Measurements from ENCODE around the gene PISD.
"Not testable (repeated sequence)": the region's sequence is repeated elsewhere in the genome, so short reads cannot be mapped to it uniquely, and the experiment has no call there.

Gene PISD

DNA sequence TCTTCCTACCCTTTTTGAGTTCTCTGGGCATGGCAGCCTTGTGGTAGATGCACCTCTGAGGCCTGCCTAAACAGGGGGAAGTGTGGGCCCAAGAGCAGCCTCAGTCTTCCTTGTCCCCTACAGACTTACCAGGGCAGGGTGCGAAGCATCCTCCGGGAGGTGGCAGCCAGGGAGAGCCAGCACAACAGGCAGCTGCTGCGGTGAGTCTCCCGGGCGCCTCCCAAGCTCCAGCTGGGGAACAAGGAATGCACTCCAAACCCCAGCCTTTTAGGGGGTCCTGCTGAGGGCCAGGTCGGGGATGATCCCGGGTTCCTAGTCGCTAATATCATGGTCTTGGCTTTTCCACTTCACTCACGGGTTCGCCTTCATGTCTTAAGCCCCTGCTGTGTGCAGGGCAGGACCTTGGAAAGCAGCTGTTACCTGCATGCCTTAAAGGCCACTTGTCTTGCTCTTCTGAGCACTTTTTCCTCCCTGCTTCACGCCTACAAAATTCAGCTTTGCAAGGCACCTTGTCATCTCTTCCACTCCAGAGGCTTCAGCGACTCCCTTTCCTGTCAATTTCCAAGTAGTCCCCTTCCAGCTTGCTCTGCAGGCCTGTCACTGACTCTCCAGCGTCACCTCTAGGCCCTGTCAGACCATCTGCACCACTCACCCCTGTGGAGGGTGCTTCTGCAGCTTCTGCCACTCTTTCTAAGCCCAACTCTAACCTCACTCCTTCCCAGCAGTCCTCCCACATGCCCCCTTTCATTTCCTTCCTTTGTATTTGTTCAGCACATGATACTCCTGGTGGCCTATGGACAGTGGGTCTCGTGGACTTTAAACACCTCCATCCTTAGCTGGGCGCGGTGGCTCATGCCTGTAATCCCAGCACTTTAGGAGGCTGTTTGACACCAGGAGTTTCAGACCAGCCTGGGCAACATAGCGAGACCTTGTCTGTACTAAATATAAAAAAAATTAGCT is 57.0 kb downstream of the PISD start:
- DNase-seq: no peak

DNA sequence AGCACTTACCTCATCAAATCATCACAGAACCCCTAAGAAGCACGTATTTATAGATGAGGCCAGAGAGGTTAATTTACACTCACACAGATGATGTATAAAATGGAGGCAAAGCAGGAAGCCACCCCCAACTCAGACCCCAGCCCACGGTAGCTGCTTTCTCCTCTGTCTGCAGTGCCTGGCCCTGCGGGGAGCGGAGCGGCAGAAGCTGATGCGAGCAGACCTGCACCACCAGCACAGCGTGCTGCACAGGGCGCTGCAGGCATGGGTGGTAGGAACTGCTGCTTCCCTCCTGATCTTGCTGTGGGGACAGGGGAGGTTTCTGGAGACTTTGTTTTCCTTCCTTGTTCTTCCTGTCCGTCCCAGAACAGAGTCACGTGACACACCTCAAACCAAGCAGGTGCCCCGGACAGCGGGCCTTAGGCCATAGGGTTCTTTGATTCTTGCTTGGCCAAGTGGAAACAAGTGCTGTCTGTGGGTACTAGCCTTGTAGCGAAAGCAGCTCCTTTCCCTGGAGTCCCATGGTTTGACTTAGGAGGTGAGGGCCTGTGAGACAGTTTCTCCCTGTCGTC is 57.8 kb downstream of the PISD start:
- DNase-seq: no peak

DNA sequence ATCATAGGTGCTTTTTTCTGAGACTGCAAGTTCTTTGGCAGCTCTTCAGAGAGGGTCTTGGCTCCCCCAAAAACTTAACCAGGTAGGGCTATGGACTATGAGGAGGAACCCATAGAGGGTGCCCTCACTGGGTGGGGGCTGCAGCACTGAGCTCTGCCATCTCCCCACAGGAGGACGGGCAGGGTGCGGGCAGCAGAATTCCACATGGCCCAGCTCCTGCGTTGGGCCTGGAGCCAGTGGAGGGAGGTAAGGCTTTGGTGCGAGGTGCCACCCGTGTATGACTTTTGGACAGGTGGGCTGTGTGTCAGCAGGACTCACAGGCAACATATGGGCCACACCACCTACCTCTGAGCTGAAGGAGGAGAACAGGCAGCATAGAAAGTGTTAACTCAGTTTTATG is 58.4 kb downstream of the PISD start:
- no peak for DNase-seq

DNA sequence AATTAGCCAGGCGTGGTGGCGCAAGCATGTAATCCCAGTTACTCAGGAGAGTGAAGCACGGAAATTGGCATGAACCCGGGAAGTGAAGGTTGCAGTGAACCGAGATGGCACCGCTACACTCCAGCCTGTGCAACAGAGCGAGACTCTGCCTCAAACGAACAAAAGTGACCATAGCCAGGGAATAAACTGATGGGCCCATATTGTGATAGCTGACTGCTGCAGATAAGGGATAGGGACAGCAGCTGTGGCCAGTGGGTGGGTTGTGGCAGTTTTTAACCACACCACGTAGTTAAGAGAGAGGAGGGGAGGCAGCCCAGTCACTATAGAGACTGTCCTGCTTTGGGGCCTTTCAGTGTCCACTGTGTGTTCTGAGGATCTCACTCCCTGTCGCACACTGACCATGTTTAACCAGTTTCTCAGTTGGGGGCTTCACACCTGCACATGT is 58.9 kb downstream of the PISD start:
- DNase-seq: no peak

DNA sequence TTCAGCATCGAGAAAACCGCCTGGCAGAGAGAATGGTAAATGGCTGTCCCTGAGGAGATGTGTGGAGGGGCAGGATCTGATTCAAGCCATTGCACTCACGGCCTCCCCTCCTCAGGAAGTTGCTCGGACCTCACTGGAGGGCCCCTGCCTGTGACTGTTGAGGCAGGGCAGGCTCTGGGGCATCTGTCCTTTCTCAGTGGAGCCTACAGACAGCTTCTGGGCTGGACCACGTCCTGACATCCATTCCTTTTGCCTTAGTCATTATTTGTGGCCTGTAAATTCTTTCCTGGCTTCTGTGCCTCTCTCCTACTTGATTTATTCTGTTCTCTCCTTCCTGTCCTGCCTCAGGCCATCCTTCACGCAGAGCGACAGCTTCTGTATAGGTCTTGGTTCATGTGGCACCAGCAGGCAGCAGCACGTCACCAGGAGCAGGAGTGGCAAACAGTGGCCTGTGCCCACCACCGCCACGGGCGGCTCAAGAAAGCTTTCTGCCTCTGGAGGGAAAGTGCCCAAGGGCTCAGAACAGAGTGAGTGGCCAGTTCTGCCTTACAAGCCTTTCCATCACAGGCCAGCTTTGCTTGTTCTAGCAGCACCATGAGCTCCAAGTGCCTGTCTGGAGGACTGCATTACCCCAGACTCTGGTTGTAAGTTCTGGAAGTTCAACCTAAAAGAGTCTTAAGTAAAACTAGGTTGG is 59.6 kb downstream of the PISD start:
- no peak for DNase-seq

DNA sequence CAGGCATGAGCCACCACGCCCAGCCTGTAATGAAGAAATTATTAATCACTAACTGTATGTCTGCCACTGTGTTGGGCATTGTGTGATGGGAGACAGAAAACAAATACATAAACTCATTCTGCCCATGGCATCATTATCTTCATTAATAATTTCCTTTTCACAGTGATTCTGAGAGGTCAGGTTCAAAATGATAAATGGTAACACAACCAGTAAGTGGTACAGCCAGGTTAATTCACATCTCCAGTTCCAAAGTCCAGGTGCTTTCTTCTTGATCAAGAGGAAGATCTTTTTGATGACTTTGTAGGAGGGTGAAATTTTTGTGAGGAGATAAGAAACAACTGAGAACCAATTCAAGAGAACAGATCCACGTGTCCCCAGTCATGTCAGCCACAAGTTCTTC is 66.7 kb downstream of the PISD start:
- DNase-seq: no peak

DNA sequence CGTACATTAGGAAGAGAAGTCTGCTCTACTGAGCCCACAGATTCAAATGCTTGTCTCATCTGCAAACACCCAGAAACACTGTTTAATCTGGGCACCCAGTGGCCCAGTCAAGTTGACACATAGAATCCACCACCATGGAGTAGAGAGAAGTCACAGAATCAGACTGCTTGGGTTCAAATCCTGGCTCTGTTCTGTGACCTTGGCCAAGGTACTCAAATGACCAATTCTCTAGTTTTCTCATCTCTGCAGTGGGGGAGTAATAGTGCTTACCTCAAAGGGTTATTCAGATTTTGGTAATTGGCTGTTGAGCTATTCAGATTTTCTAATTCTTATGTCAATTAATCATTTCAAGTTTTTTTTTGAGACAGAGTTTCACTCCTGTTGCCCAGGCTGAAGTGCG is 71.9 kb downstream of the PISD start:
- DNase-seq: not testable (repeated sequence)

DNA sequence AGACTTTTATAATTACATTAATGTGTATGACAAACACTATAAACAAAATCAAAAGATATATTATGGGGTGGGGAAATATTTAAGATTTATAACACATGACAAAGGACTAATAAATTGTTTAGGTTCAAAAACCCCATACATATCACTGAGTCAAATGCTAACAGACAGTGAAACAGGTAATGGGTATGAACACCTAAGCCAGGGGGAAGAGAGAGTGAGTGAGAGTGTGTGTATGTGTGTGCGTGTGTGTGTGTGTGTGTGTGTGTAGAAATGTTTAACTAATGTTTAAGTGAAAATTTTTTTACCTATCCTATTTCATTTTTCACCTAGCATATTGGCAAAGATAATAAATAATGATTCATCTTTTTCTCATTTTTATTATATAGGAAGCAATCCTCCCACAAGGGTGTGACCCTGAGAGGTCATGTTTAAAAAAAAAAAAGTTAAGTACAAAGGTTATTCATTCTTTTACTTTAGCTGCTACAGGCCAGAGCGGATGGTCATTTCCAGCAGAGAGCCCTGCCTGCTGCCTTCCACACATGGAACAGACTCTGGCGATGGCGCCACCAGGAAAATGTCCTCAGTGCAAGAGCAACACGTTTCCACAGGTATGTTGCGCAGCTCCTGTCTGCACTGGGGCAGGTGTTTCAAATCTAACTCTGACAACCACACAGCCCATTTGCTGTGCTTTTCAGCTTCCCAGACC is 72.9 kb downstream of the PISD start:
- no peak for DNase-seq

DNA sequence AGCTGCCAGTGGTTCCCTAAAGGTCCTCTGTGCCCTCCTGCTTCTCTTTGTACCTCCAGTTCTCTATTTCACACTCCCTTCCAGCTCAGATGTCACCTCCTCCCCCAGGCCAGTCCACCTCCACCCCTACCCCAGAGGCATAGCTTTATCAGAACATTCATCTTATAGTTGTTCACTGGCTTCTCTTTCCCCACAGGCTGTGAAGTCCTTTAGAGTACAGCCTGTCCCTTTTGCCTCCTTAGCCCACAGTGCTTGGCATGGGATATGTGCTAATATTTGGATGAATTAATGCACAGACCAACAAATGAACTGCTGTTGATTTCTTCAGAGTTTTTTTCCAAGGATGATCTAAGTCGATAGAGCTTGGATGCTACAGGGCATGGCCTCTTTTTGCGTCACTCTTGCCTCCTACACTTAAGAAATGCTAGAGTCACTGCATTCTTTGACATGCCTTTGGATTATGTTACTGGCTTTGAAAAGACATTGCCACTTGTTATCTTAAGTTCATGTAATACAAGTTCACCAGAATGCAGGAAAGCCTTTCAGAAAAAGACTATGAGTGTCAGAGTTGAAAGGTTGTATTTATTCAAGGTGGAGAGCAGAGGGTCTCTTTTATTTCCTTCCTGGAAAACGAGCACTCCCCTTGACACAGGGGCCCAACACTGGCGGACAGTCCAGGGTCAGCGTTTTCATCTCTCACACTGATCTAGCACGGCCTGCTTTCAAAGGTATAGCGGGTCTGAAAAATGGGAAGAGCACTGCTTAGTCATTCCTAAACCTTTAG is 75.7 kb downstream of the PISD start:
- no peak for DNase-seq

DNA sequence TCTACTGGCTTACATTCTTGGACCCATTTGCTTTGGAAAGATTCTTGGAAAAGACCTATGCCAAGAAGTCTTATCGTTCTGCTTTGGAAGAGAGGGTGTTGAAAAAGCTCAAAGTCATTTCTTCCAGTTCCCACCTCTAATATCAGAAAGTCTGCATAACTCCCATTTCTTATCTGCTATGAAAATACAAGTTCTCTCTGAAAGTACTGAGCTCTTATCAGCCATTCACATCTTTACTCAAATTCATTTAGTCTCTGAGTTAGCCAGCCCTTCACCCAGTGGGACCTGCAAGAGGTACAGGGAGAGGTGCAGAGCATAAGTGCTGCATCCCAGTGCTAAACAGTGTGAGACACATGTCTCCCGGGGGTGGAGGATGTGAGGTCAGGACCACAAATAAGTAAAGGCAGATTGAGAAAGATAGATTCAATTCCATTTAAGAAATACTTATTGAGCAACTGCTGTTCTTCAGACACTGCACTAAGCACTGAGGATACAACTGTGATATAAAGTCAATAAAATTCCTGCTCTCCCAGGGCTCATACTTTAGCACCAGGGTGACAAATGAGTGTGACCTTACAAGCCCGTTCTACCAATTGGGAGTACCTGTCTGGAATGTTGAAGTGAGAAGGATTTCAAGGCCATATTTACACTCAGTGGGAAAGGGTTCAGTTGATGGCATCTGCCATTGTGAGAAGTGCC is 76.7 kb downstream of the PISD start:
- no peak for DNase-seq

DNA sequence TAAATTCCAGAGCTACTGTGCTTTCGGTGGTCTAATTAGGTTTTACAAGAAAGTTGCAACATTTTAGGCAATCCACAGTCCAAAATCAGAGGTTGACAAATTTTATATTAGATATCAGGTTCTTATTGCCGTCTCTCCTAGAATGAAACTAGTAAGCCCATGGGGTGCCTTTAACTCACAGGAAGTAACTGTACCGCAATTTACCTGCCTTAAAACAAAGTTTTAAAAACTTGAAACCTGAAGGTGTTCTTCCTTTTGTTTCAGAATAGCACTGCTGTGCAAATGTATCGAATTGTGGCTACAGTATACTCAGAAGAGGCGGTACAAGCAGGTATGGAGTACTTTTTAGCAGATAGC is 77.2 kb downstream of the PISD start:
- no peak for DNase-seq

DNA sequence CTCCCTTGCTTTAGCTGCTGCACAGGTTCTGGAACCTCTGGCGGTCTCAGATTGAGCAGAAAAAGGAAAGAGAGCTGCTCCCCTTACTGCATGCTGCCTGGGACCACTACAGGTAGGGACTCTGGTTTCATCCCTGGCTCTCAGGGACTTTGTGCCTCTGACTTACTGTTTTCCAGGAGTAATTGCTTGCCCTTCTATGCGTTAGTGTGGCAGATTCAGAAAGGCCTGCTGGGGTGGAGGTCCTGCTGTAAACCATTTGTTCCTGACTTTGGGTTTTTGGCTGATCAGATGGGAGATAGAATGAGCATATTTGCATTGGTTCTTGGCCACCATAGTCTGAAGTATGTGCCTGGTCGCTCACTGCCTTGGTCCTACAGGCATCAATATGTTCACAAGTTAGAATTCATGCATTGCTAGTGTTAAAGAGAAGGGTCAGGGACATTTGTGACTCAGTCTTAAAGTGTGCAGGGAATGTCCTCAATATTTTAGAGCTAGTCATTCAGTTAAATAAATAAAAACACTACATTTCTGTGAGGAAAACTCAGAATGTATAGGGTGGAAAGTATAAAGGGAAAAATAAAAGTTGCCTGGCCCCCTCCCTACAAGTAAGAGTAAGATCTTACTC is 78.0 kb downstream of the PISD start:
- no peak for DNase-seq

DNA sequence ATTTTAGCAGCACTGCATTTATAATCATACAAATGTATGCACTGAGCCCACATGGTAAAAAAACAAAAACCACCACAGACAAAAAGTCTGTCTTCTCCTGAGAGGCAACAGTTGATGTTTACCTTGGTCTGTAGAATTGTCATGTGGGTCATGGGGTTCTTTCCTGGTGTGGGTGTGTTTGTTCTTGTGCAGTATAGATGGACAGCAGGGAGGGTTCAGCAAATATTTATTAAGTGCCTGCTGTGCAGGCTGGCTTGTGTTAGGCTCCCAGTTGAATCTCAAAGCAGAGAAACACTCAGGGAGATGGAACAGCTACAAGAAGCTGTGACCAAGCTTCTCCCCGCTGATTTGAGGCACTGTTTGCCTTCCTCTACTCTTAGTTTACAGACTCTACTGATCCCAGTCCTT is 82.2 kb downstream of the PISD start:
- peak; percentile 33 for DNase-seq

DNA sequence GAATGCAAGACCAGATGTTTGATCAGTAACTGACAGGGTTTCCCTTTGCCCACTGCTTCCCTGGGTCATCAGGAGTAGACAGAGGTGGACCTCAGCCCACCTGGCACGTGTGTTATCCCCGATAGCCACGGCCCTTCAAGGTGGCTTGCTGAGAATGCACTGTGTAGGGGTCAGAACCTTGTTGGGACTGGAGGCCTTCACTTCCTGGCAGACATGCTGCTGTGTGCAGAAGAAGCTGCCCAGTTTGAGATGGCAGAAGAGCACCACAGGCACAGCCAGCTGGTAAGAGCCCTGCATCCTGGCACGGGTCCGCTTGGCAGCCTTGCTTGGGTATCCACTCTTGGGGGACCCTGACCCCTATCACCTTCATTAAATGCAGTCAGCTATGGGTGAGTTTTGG is 83.8 kb downstream of the PISD start:
- DNase-seq: no peak

DNA sequence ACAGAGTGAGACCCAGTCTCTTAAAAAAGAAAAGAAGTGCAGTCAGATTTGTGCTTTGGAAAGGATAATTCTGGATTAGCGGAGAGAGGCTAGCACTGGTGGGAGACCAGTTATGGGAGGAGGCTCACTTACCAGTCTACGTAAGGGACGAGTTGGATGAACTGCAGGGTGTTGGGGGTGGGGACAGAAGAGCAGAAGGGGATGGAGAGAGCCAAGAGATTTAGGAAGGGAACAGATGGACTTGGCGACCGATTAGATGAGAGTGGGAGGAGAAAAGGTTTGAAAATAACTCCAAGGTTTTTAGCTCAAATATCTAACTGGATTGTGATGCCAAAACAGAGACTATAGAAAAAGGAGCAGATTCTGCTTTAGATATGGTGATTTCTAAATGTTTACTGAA is 84.3 kb downstream of the PISD start:
- DNase-seq: no peak

DNA sequence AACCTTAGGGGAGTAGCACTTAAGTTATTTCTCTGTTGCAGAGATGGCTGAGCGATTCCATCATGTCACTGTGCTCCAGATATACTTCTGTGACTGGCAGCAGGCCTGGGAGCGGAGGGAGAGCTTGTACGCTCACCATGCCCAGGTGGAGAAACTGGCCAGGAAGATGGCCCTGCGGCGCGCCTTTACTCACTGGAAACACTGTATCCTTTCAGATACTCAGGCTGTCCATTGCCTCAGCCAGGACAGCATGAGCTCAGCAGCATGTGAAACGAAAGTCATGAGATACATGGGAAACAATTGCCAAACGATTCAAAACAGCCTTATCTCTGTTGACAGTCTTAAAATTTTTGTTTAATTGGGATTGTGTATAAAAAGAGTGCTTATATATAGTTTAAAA is 86.8 kb downstream of the PISD start:
- DNase-seq: no peak

DNA sequence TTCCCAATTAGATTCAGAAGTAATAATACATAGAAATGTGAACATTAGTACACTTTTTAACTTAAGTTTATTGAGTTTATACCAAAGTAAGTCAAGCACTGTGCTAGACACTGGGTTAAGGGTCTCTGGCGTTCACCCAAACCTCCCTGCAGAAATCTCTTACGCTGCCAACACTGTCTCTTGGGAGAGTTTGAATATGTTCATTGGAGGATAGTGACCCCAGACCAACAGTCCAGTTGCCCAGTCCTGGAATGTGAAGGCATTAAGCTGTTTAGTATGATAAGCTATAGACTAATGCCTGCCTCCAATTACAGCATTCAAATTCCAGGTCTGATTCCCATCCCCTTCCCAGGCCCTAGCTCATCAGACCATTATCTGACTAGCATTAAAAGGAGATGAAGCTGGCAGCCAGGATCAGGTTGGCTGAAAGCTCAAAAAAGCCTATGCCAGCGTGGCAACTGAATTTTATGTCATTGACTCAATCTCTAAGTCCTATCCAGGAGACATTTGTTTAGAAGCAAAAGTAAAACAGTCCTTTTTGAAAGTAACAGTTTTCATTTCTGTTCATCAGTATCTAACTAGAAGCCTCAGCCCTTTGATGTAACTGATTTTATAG is 87.9 kb downstream of the PISD start:
- no peak for DNase-seq

DNA sequence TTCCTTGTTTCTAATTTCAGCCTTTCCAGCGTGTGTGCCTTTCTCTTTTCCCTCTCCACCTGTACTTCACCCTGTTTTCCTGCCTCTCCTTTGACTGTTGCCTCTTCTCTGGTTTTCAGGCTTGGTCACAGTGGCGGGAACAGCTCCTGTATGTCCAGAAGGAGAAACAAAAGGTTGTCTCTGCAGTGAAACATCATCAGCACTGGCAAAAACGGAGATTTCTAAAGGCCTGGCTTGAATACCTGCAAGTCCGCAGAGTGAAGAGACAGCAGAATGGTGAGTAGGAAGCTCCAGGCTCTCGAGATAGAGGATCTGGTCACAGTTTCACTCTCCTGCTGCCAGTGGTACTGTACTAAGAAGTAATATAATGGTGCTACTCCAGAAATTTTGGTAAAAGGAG is 89.1 kb downstream of the PISD start:
- DNase-seq: no peak

DNA sequence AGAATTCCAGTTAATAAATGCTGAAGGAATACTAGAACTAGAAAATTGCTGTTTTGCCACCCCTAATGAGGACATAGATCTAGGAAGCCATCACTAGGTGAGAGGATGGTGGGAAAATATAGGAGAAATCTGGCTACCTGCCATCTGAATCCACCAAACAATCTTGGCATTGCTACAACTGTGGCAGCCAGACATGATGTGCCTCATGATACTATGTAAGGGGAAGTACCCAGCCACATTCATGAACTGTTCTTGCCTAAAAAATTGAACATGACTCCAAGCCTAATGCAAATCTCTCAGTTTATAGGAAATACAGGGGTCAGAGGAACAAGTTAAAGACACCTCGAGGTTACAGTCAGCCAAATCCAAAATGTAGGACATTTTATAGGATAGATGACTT is 92.9 kb downstream of the PISD start:
- DNase-seq: no peak
